ENCODE data around the gene MYO3B. TPM values are rescaled to one million over a fixed set of nuclear protein-coding genes. Genes with fewer than 3 reads are reported as not detected.
A peak's percentile ranks its signal among the peaks of the same experiment; 100 is the strongest.

Gene MYO3B
- total RNA-seq, 2 donors from 2014 or later: 5.2 to 10.9 TPM

GRCh38 chr2:170369228-170369627 lies 191.3 kb downstream of the MYO3B start:
- H3K4me3 Mint-ChIP-seq: no peak overlapping the region

GRCh38 chr2:170369894-170370293 lies 191.9 kb downstream of the MYO3B start:
- Mint-ChIP-seq H3K27ac (no peak overlapping the region), H3K4me3 (no peak overlapping the region), H3K27me3 (ENCODE audit: insufficient read depth) (peaks cover 10% of the 10 kb centered on the region), H3K4me1 (peaks cover 61% of the 10 kb centered on the region), H3K9me3 (no peaks in the 10 kb centered on the region), H3K36me3 (ENCODE audit: low read depth) (peaks cover 2% of the 10 kb centered on the region)
- Histone ChIP-seq H3K9me3 (ENCODE audit: control insufficient read depth, low read length) (no peaks in the 10 kb centered on the region), H3K9ac (ENCODE audit: extremely low read depth, low read length, poor library complexity, severe bottlenecking) (no peak overlapping the region), H3K4me3 (ENCODE audit: low read length) (no peak overlapping the region), H3K27ac (ENCODE audit: low read depth, low read length) (no peak overlapping the region), H3K27me3 (ENCODE audit: control insufficient read depth, insufficient read depth, low read length, poor library complexity, severe bottlenecking) (no peaks in the 10 kb centered on the region), H3K36me3 (ENCODE audit: control insufficient read depth, insufficient read depth, low read length) (no peaks in the 10 kb centered on the region), H3K4me1 (ENCODE audit: control insufficient read depth, insufficient read depth, low read length) (peaks cover 13% of the 10 kb centered on the region)
- WGBS, 2 experiments (ENCODE audit: insufficient coverage in 1 of 2, insufficient read length in 1 of 2): 20% methylated on average over 1 of the region's 1 CpG; no CpG with 5 or more reads in 1 of the 2 experiments
- peak; percentile 67 for TF ChIP-seq CTCF (conservative IDR thresholded peaks at IDR 0.05)
- DNase-seq: no peak

More at GRCh38 chr2:170369228-170369627, 191.3 kb downstream of the MYO3B start:
- no peak overlapping the region for H3K27ac Mint-ChIP-seq
- Histone ChIP-seq H3K9me3 (ENCODE audit: control insufficient read depth, low read length) (no peaks in the 10 kb centered on the region), H3K27me3 (ENCODE audit: control insufficient read depth, insufficient read depth, low read length, poor library complexity, severe bottlenecking) (no peaks in the 10 kb centered on the region), H3K4me3 (ENCODE audit: low read length) (no peak overlapping the region), H3K36me3 (ENCODE audit: control insufficient read depth, insufficient read depth, low read length) (no peaks in the 10 kb centered on the region), H3K9ac (ENCODE audit: extremely low read depth, low read length, poor library complexity, severe bottlenecking) (no peak overlapping the region), H3K27ac (ENCODE audit: low read depth, low read length) (no peak overlapping the region), H3K4me1 (ENCODE audit: control insufficient read depth, insufficient read depth, low read length) (peaks cover 13% of the 10 kb centered on the region)
- H3K36me3 Mint-ChIP-seq (ENCODE audit: low read depth): peaks cover 2% of the 10 kb centered on the region
- peaks cover 66% of the 10 kb centered on the region for H3K4me1 Mint-ChIP-seq
- no peak for DNase-seq
- WGBS, 2 experiments (ENCODE audit: insufficient coverage in 1 of 2, insufficient read length in 1 of 2): 86 to 100% methylated on average over 2 of the region's 2 CpGs
- H3K9me3 Mint-ChIP-seq: no peaks in the 10 kb centered on the region
- H3K27me3 Mint-ChIP-seq (ENCODE audit: insufficient read depth): peaks cover 8% of the 10 kb centered on the region
- TF ChIP-seq CTCF (conservative IDR thresholded peaks at IDR 0.05): no peak

GRCh38 chr2:170371231-170371998 lies 193.5 kb downstream of the MYO3B start:
- H3K27me3 Mint-ChIP-seq (ENCODE audit: insufficient read depth): peaks cover 12% of the 10 kb centered on the region

More at GRCh38 chr2:170371231-170371998, 193.5 kb downstream of the MYO3B start:
- H3K4me1 Mint-ChIP-seq: peaks cover 58% of the 10 kb centered on the region
- Histone ChIP-seq H3K27me3 (ENCODE audit: control insufficient read depth, insufficient read depth, low read length, poor library complexity, severe bottlenecking) (no peaks in the 10 kb centered on the region), H3K4me3 (ENCODE audit: low read length) (no peak overlapping the region), H3K36me3 (ENCODE audit: control insufficient read depth, insufficient read depth, low read length) (no peaks in the 10 kb centered on the region), H3K27ac (ENCODE audit: low read depth, low read length) (no peak overlapping the region), H3K9me3 (ENCODE audit: control insufficient read depth, low read length) (no peaks in the 10 kb centered on the region), H3K9ac (ENCODE audit: extremely low read depth, low read length, poor library complexity, severe bottlenecking) (no peak overlapping the region), H3K4me1 (ENCODE audit: control insufficient read depth, insufficient read depth, low read length) (peaks cover 13% of the 10 kb centered on the region)
- no peak overlapping the region for H3K27ac Mint-ChIP-seq
- no peaks in the 10 kb centered on the region for H3K9me3 Mint-ChIP-seq
- DNase-seq: no peak
- H3K36me3 Mint-ChIP-seq (ENCODE audit: low read depth): peaks cover 2% of the 10 kb centered on the region
- WGBS, 2 experiments (ENCODE audit: insufficient coverage in 1 of 2, insufficient read length in 1 of 2): 84 to 86% methylated on average over 3 to 6 of the region's 6 CpGs
- no peak for TF ChIP-seq CTCF (conservative IDR thresholded peaks at IDR 0.05)
- H3K4me3 Mint-ChIP-seq: no peak overlapping the region
